Stomach (tissue), 4 donors: ENCODE data around the gene STEAP4.

ENCODE experiments used
- CTCF ChIP-seq, 7 experiments: fragments of 450-650 bp in 4 of 7; fragments of 200-600 bp in 3 of 7; sonication (generic) in 3 of 7; IDR thresholded peaks; one replicate each; pipeline ENCODE4 v1.5.1; 2016 to 2019; ENCODE audit warnings: antibody characterized with exemption in 7 of 7, control low read depth in 2 of 7, mild to moderate bottlenecking in 1 of 7
- POLR2A ChIP-seq, 4 donors: fragments of 450-650 bp; IDR thresholded peaks; one replicate each; pipeline ENCODE4 v1.6.1; 2016; ENCODE audit warnings: antibody characterized with exemption in 4 of 4, control low read depth in 2 of 4, mild to moderate bottlenecking in 1 of 4, moderate library complexity in 1 of 4

GRCh38 chr7:88293866-88294265 lies 12.8 kb downstream of the STEAP4 start:
- TF ChIP-seq POLR2A (IDR thresholded peaks at IDR 0.05) (no peak), CTCF (IDR thresholded peaks at IDR 0.05) (no peak)
